HL-60 (cell line): Measurements from ENCODE around the gene MORC4.

ENCODE experiments used
- DNase-seq, 2 experiments: peaks; one replicate each; pipeline ENCODE4 v3.0.0-alpha.2; 2010 to 2020; ENCODE audit warnings: low read depth in 1 of 2, low spot score in 1 of 2
- H3K27ac ChIP-seq: fragments of 250-450 bp; sonication (Bioruptor Pico); replicated peaks from 2 replicates; pipeline ENCODE4 v1.5.1; 2020; ENCODE audit warnings: mild to moderate bottlenecking, moderate library complexity
- H3K27me3 ChIP-seq: fragments of 250-450 bp; sonication (Bioruptor Pico); 2 replicates; pipeline ENCODE4 v1.5.1; 2021; ENCODE audit warnings: mild to moderate bottlenecking, moderate library complexity; ENCODE audit not compliant: insufficient read depth, poor library complexity, severe bottlenecking
- H3K4me3 ChIP-seq: replicated peaks from 2 replicates; pipeline ENCODE4 v1.5.1; 2011; ENCODE audit warnings: mild to moderate bottlenecking, control low read depth, low read length; ENCODE audit not compliant: insufficient read depth
- CTCF ChIP-seq: IDR thresholded peaks from one replicate; pipeline ENCODE4 v1.5.1; 2011; ENCODE audit warnings: low read length, control low read depth, inconsistent platforms; ENCODE audit not compliant: insufficient read depth
- GABPA ChIP-seq: IDR thresholded peaks from 2 replicates; pipeline ENCODE4 v1.6.1; 2012; ENCODE audit warnings: low read depth
- POLR2AphosphoS5 ChIP-seq: IDR thresholded peaks from 2 replicates; pipeline ENCODE4 v1.6.1; 2012; ENCODE audit warnings: low read depth
- SPI1 ChIP-seq: IDR thresholded peaks from 2 replicates; pipeline ENCODE4 v1.6.1; 2012; ENCODE audit warnings: low read depth, mild to moderate bottlenecking, borderline replicate concordance
- TF ChIP-seq, protein P1 (sequence below): IDR thresholded peaks from 2 replicates; pipeline ENCODE4 v1.6.1; 2012; ENCODE audit warnings: low read depth; ENCODE audit not compliant: insufficient replicate concordance

Gene MORC4

DNA sequence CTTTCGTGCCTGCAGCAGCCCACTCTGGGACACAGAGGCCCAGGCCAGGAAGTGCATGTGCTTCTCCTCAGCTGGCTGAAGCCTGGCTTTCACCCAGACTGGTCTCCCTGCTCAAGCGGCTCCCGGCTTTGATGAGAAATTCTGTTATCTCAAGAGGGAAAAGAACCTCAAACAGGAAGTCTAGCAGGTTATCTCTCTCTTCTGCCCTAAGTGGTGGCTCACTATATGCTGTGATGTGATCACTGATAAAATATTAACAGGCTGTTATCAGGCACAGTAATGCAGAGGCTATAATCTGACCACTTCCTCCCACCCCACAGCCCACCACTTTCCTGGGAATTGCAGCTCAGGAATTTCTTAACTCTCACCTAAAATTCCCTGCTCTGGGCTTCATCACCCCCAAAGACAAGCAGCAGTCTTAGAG, 66.5 kb downstream of the MORC4 start:
- no peak for DNase-seq
- no peak for TF ChIP-seq POLR2AphosphoS5
- no peak for TF ChIP-seq CTCF
- TF ChIP-seq, protein P1, sequence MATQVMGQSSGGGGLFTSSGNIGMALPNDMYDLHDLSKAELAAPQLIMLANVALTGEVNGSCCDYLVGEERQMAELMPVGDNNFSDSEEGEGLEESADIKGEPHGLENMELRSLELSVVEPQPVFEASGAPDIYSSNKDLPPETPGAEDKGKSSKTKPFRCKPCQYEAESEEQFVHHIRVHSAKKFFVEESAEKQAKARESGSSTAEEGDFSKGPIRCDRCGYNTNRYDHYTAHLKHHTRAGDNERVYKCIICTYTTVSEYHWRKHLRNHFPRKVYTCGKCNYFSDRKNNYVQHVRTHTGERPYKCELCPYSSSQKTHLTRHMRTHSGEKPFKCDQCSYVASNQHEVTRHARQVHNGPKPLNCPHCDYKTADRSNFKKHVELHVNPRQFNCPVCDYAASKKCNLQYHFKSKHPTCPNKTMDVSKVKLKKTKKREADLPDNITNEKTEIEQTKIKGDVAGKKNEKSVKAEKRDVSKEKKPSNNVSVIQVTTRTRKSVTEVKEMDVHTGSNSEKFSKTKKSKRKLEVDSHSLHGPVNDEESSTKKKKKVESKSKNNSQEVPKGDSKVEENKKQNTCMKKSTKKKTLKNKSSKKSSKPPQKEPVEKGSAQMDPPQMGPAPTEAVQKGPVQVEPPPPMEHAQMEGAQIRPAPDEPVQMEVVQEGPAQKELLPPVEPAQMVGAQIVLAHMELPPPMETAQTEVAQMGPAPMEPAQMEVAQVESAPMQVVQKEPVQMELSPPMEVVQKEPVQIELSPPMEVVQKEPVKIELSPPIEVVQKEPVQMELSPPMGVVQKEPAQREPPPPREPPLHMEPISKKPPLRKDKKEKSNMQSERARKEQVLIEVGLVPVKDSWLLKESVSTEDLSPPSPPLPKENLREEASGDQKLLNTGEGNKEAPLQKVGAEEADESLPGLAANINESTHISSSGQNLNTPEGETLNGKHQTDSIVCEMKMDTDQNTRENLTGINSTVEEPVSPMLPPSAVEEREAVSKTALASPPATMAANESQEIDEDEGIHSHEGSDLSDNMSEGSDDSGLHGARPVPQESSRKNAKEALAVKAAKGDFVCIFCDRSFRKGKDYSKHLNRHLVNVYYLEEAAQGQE = no peak
- no peak for TF ChIP-seq SPI1
- TF ChIP-seq GABPA = no peak
- peaks cover 8% of the 10 kb centered on the region for H3K27me3 ChIP-seq
- H3K4me3 ChIP-seq = no peak overlapping the region
- no peak overlapping the region for H3K27ac ChIP-seq

- peaks cover 8% of the 10 kb centered on the region for H3K27me3 ChIP-seq
- TF ChIP-seq CTCF = no peak
- TF ChIP-seq GABPA = no peak
- TF ChIP-seq POLR2AphosphoS5 = no peak
- TF ChIP-seq, protein P1 = no peak
- no peak for TF ChIP-seq SPI1
- peak in 1 of 2 experiments; percentile 4 for DNase-seq
- no peak overlapping the region for H3K4me3 ChIP-seq
- H3K27ac ChIP-seq = no peak overlapping the region
Measured at GRCh38 chrX:106932960-106933537, 67.0 kb downstream of the MORC4 start.

- no peak for TF ChIP-seq CTCF
- no peak for TF ChIP-seq GABPA
- TF ChIP-seq SPI1 = no peak
- TF ChIP-seq, protein P1 = no peak
- no peak for TF ChIP-seq POLR2AphosphoS5
- peaks cover 8% of the 10 kb centered on the region for H3K27me3 ChIP-seq
- no peak for DNase-seq
- H3K27ac ChIP-seq = no peak overlapping the region
- no peak overlapping the region for H3K4me3 ChIP-seq
Measured at GRCh38 chrX:106932492-106932923, 67.5 kb downstream of the MORC4 start.
